SK-N-SH (cell line): ENCODE results near the gene HINT3. TPM values are rescaled to one million over a fixed set of nuclear protein-coding genes. Genes with fewer than 3 reads are reported as not detected.
"Not testable (repeated sequence)": the region's sequence is repeated elsewhere in the genome, so short reads cannot be mapped to it uniquely, and the experiment has no call there.

Experiments used
- CTCF ChIA-PET: fragments of 300-600, 350-600 bp; formaldehyde crosslinking; extraction: SDS; loops from one replicate; lab custom pipeline; 2021; lab: Yijun Ruan, JAX
- POLR2A ChIA-PET: fragments of 350-600 bp; sonication (Branson Sonifier 250); formaldehyde crosslinking; extraction: SDS; loops from one replicate; lab custom pipeline; 2020; ENCODE audit warnings: antibody characterized with exemption, inconsistent platforms; lab: Yijun Ruan, JAX
- DNase-seq: peaks from one replicate; pipeline ENCODE4 v3.0.0; 2012
- H2AFZ ChIP-seq: fragments of 200-600 bp; sonication (generic); 2 replicates; pipeline ENCODE4 v1.8.1; 2016; ENCODE audit warnings: antibody characterized with exemption, mild to moderate bottlenecking, low read depth
- H3F3A ChIP-seq: fragments of 200-600 bp; sonication (generic); replicated peaks from 2 replicates; pipeline ENCODE3; 2016; ENCODE audit warnings: antibody characterized with exemption, mild to moderate bottlenecking; ENCODE audit not compliant: insufficient read depth
- H3K27ac ChIP-seq, 2 experiments: fragments of 200-500 bp in 1 of 2; fragments of 200-600 bp in 1 of 2; sonication (Bioruptor generic) in 1 of 2; sonication (generic), shearing (Covaris generic) in 1 of 2; 2 replicates each; pipeline versions ENCODE4 v1.5.1 to v1.6.1; 2014 to 2016; ENCODE audit warnings: low read depth in 2 of 2, inconsistent platforms in 1 of 2, low read length in 1 of 2, mild to moderate bottlenecking in 1 of 2, mixed read lengths in 1 of 2
- H3K27me3 ChIP-seq: fragments of 200-600 bp; sonication (generic), shearing (Covaris generic); 2 replicates; pipeline ENCODE4 v1.6.1; 2016; ENCODE audit warnings: mixed run types; ENCODE audit not compliant: insufficient read depth
- H3K36me3 ChIP-seq, 2 experiments: fragments of 200-500 bp in 1 of 2; fragments of 200-600 bp in 1 of 2; sonication (Bioruptor generic) in 1 of 2; sonication (generic) in 1 of 2; replicated peaks in 1 of 2; 2 replicates each; pipeline versions ENCODE3 to v1.5.1; 2014 to 2016; ENCODE audit warnings: low read length in 1 of 2, mild to moderate bottlenecking in 1 of 2; ENCODE audit not compliant: insufficient read depth in 2 of 2, control insufficient read depth in 1 of 2
- H3K4me1 ChIP-seq, 2 experiments: fragments of 200-500 bp in 1 of 2; fragments of 200-600 bp in 1 of 2; sonication (Bioruptor generic) in 1 of 2; sonication (generic), shearing (Covaris generic) in 1 of 2; 2 replicates each; pipeline versions ENCODE4 v1.5.1 to v1.6.1; 2014 to 2016; ENCODE audit warnings: low read depth in 1 of 2, low read length in 1 of 2, mixed run types in 1 of 2; ENCODE audit not compliant: insufficient read depth in 2 of 2, control insufficient read depth in 1 of 2
- H3K4me2 ChIP-seq: fragments of 200-600 bp; sonication (generic), shearing (Covaris generic); 2 replicates; pipeline ENCODE4 v1.6.1; 2017; ENCODE audit warnings: mixed run types
- H3K4me3 ChIP-seq, 2 experiments: fragments of 200-500 bp in 1 of 2; fragments of 200-600 bp in 1 of 2; sonication (Bioruptor generic) in 1 of 2; sonication (generic), shearing (Covaris generic) in 1 of 2; 2 replicates each; pipeline versions ENCODE4 v1.5.1 to v1.8.1; 2014 to 2016; ENCODE audit warnings: low read depth in 2 of 2, inconsistent platforms in 1 of 2, low read length in 1 of 2, mild to moderate bottlenecking in 1 of 2, mixed read lengths in 1 of 2, moderate library complexity in 1 of 2
- H3K79me2 ChIP-seq: fragments of 200-600 bp; sonication (generic); 2 replicates; pipeline ENCODE4 v1.8.1; 2017; ENCODE audit warnings: mild to moderate bottlenecking; ENCODE audit not compliant: insufficient read depth
- H3K9ac ChIP-seq: fragments of 200-600 bp; sonication (generic); 2 replicates; pipeline ENCODE4 v1.6.1; 2017; ENCODE audit warnings: mixed run types
- H3K9me2 ChIP-seq: fragments of 200-600 bp; sonication (generic); 2 replicates; pipeline ENCODE4 v1.6.1; 2017; ENCODE audit warnings: mixed run types
- H3K9me3 ChIP-seq: fragments of 200-600 bp; sonication (generic); 2 replicates; pipeline ENCODE4 v1.6.1; 2017; ENCODE audit warnings: mixed run types, mild to moderate bottlenecking, moderate library complexity
- H4K20me1 ChIP-seq: fragments of 200-600 bp; sonication (generic); 2 replicates; pipeline ENCODE4 v1.6.1; 2017; ENCODE audit warnings: mild to moderate bottlenecking, mixed run types; ENCODE audit not compliant: insufficient read depth
- ELF1 ChIP-seq: IDR thresholded peaks from 2 replicates; pipeline ENCODE4 v1.4.0; 2012
- EP300 ChIP-seq, 2 experiments: IDR thresholded peaks; 2 replicates each; pipeline versions ENCODE4 v1.4.0 to v1.6.1; 2012; ENCODE audit warnings: borderline replicate concordance in 1 of 2, low read depth in 1 of 2, low read length in 1 of 2
- FOXJ3 ChIP-seq: sonication (generic); formaldehyde crosslinking; IDR thresholded peaks from 2 replicates; pipeline ENCODE4 v1.5.1; 2020; ENCODE audit warnings: mild to moderate bottlenecking, missing genetic modification reagents
- GABPA ChIP-seq: IDR thresholded peaks from 2 replicates; pipeline ENCODE4 v1.4.0; 2012; ENCODE audit warnings: low read depth, mild to moderate bottlenecking
- GATA2 ChIP-seq: sonication (generic); formaldehyde crosslinking; IDR thresholded peaks from 2 replicates; pipeline ENCODE4 v1.5.0; 2020; ENCODE audit warnings: mild to moderate bottlenecking, missing genetic modification reagents
- IRF3 ChIP-seq: fragments of 150-350 bp; IDR thresholded peaks from 2 replicates; pipeline ENCODE4 v1.6.1; 2016; ENCODE audit warnings: mild to moderate bottlenecking, low read depth, low read length
- MAX ChIP-seq: IDR thresholded peaks from 2 replicates; pipeline ENCODE4 v1.4.0; 2012; ENCODE audit warnings: low read depth
- MEF2A ChIP-seq: IDR thresholded peaks from 2 replicates; pipeline ENCODE4 v1.4.0; 2012; ENCODE audit warnings: low read depth, borderline replicate concordance
- NRF1 ChIP-seq: IDR thresholded peaks from 2 replicates; pipeline ENCODE4 v1.6.1; 2012; ENCODE audit warnings: low read depth, mild to moderate bottlenecking, low read length
- RCOR1 ChIP-seq: fragments of 150-350 bp; IDR thresholded peaks from 2 replicates; pipeline ENCODE4 v1.6.1; 2017; ENCODE audit warnings: antibody characterized with exemption, low read length
- RFX5 ChIP-seq: IDR thresholded peaks from 2 replicates; pipeline ENCODE4 v1.6.1; 2012; ENCODE audit warnings: mild to moderate bottlenecking, improper control_type of control experiment, low read length
- SIN3A ChIP-seq: IDR thresholded peaks from 2 replicates; pipeline ENCODE4 v1.6.1; 2012; ENCODE audit warnings: low read depth, mild to moderate bottlenecking, low read length, moderate library complexity, borderline replicate concordance
- TCF12 ChIP-seq: IDR thresholded peaks from 2 replicates; pipeline ENCODE4 v1.4.0; 2012
- TEAD4 ChIP-seq: IDR thresholded peaks from 2 replicates; pipeline ENCODE4 v1.4.0; 2012; ENCODE audit warnings: mild to moderate bottlenecking, borderline replicate concordance; ENCODE audit not compliant: insufficient read depth
- USF1 ChIP-seq: IDR thresholded peaks from 2 replicates; pipeline ENCODE4 v1.4.0; 2012; ENCODE audit warnings: low read depth, borderline replicate concordance
- USF2 ChIP-seq: fragments of 150-350 bp; IDR thresholded peaks from 2 replicates; pipeline ENCODE4 v1.6.1; 2017; ENCODE audit warnings: antibody characterized with exemption, low read length, low read depth, borderline replicate concordance
- ZBTB33 ChIP-seq: IDR thresholded peaks from 2 replicates; pipeline ENCODE4 v1.4.0; 2012; ENCODE audit warnings: low read depth, borderline replicate concordance
- WGBS: methylation state at CpG from one replicate; pipeline ENCODE4 v1.1.6; 2017; ENCODE audit warnings: low lambda C conversion rate; 5-methylcytosine and 5-hydroxymethylcytosine counted together
- polyA plus RNA-seq, 3 experiments: library from polyadenylated mRNA; depleted of rRNA; stranded (reverse); fragments of >200 nt; gene quantifications; 2 replicates each; pipeline ENCODE4 v1.2.3, GENCODE V29; 2012

The HINT3 gene
- polyA plus RNA-seq, 1 of the 3 experiments (the other 2 are of a cell fraction): 1.8 TPM

- TF ChIP-seq IRF3 (no peak), USF2 (no peak), SIN3A (peak; percentile 84; the same call in 1 of the 2 replicates), ELF1 (no peak), RFX5 (peak; percentile 42; the same call in 1 of the 2 replicates), ZBTB33 (no peak), GABPA (no peak), NRF1 (no peak), RCOR1 (peak; percentile 66; the same call in 1 of the 2 replicates), FOXJ3 (CRISPR knock-in tag) (0 out of 2 replicates have a peak, but pooled peaks have one; percentile 39), TCF12 (no peak)
- TF ChIP-seq, all 33 proteins: peak for 16
Measured at GRCh38 chr6:125956506-125957390, at the start of gene HINT3 (continued).

- Histone ChIP-seq H3K36me3 (peaks cover 1 to 54% of the 10 kb centered on the region in 2 experiments), H3K4me2 (no peak overlapping the region), H3K9me3 (no peaks in the 10 kb centered on the region), H2AFZ (no peak overlapping the region), H3K9me2 (no peaks in the 10 kb centered on the region), H3K4me1 (no peaks in the 10 kb centered on the region), H3K27ac (no peak overlapping the region), H4K20me1 (no peaks in the 10 kb centered on the region), H3K9ac (no peak overlapping the region), H3K79me2 (no peaks in the 10 kb centered on the region), H3K4me3 (no peak overlapping the region), H3F3A (no peaks in the 10 kb centered on the region), H3K27me3 (no peaks in the 10 kb centered on the region)
- ChIA-PET POLR2A (no interaction called here), CTCF (interaction anchor here (1.0 kb wide), 1 partner anchor 122 kb away, joined by 3 read pairs; no protein-coding TSS in a partner anchor)
- DNase-seq: no peak
- no peak for TF ChIP-seq USF1
- TF ChIP-seq EP300 (IDR thresholded peaks at IDR 0.05; ENCODE audit: borderline replicate concordance in 1 of 2, low read depth in 1 of 2, low read length in 1 of 2): no peak
- TF ChIP-seq GATA2: no peak
- no peak for TF ChIP-seq TEAD4
- no peak for TF ChIP-seq FOXJ3 (CRISPR knock-in tag)
- no peak for TF ChIP-seq MEF2A
- TF ChIP-seq GABPA: no peak
- TF ChIP-seq MAX: no peak
- no peak for TF ChIP-seq RFX5
- TF ChIP-seq IRF3: no peak
- WGBS: 83% methylated on average over 3 of the region's 3 CpGs
Measured at GRCh38 chr6:125910527-125910926, 46.0 kb upstream of the HINT3 start.

GRCh38 chr6:125911051-125911451 is 45.5 kb upstream of the HINT3 start:
- H3K27ac ChIP-seq, H4K20me1 ChIP-seq, H2AFZ ChIP-seq, H3K4me3 ChIP-seq, H3F3A ChIP-seq, POLR2A ChIA-PET, H3K9me3 ChIP-seq, DNase-seq, H3K27me3 ChIP-seq, H3K4me1 ChIP-seq, H3K4me2 ChIP-seq, H3K9ac ChIP-seq, H3K9me2 ChIP-seq, H3K79me2 ChIP-seq: not testable (repeated sequence)
- peaks cover 4 to 56% of the 10 kb centered on the region in 2 experiments for H3K36me3 ChIP-seq
- 86% methylated on average over 4 of the region's 4 CpGs for WGBS
- CTCF ChIA-PET: interaction anchor here (0.8 to 1.0 kb wide), 2 partner anchors 11 to 122 kb away, joined by 3 read pairs; no protein-coding TSS in a partner anchor
